Mesothelial cell of epicardium (in vitro differentiated cells): ENCODE results near the gene ELOVL2. TPM values are rescaled to one million over a fixed set of nuclear protein-coding genes. Genes with fewer than 3 reads are reported as not detected.
"Not testable (repeated sequence)": the region's sequence is repeated elsewhere in the genome, so short reads cannot be mapped to it uniquely, and the experiment has no call there.

Source experiments
- DNase-seq, 2 experiments: peaks; one replicate each; pipeline ENCODE4 v3.0.0; 2021; ENCODE audit warnings: low spot score in 2 of 2; ENCODE audit not compliant: unreplicated experiment in 2 of 2
- H3K27ac Mint-ChIP-seq: 2 replicates; pipeline ENCODE4 v1.8.0; 2021; ENCODE audit warnings: mixed read lengths
- H3K27me3 Mint-ChIP-seq: 2 replicates; pipeline ENCODE4 v1.8.0; 2021; ENCODE audit warnings: low read depth, mixed read lengths
- H3K36me3 Mint-ChIP-seq: 2 replicates; pipeline ENCODE4 v1.8.0; 2021; ENCODE audit warnings: mixed read lengths
- H3K4me1 Mint-ChIP-seq: 2 replicates; pipeline ENCODE4 v1.8.0; 2021; ENCODE audit warnings: mixed read lengths
- H3K4me3 Mint-ChIP-seq: 2 replicates; pipeline ENCODE4 v1.8.0; 2021; ENCODE audit warnings: mild to moderate bottlenecking, moderate library complexity, mixed read lengths
- H3K9me3 Mint-ChIP-seq: 2 replicates; pipeline ENCODE4 v1.8.0; 2021; ENCODE audit warnings: mixed read lengths
- CTCF ChIP-seq: fragments of 200-600 bp; sonication (generic); IDR thresholded peaks from one replicate; pipeline ENCODE4 v1.5.0; 2021; ENCODE audit warnings: antibody characterized with exemption; ENCODE audit not compliant: unreplicated experiment
- total RNA-seq: library from RNA; stranded (reverse); gene quantifications from 3 replicates; pipeline ENCODE4 v1.2.1, GENCODE V29; 2021

ELOVL2 gene
- 1.6 to 1.8 TPM (median 1.6 TPM) in 3 replicates for total RNA-seq

GRCh38 chr6:11043961-11044711, at the start of gene ELOVL2:
Gene ELOVL2 (minus strand): TSS chr6:11044305. CDS start chr6:11044230, 75 bp downstream.
- H3K36me3 Mint-ChIP-seq, result no peaks in the 10 kb centered on the region
- H3K27me3 Mint-ChIP-seq, result peaks cover 54% of the 10 kb centered on the region
- peak; percentile 69 for TF ChIP-seq CTCF
- no peak within 1 kb of the TSS for H3K27ac Mint-ChIP-seq
- peak within 1 kb of the TSS; percentile 79 for H3K4me3 Mint-ChIP-seq
- DNase-seq, result peak; percentile 61 to 73
- peaks cover 17% of the 10 kb centered on the region for H3K4me1 Mint-ChIP-seq
- no peaks in the 10 kb centered on the region for H3K9me3 Mint-ChIP-seq

GRCh38 chr6:11093376-11093625, 49.2 kb upstream of the ELOVL2 start:
- Mint-ChIP-seq H3K27me3 (no peaks in the 10 kb centered on the region), H3K27ac (peak overlapping the region; percentile 96), H3K36me3 (peaks cover 3% of the 10 kb centered on the region), H3K4me3 (peak overlapping the region; percentile 89), H3K4me1 (peaks cover 27% of the 10 kb centered on the region), H3K9me3 (no peaks in the 10 kb centered on the region)
- DNase-seq, result no peak
- no peak for TF ChIP-seq CTCF

GRCh38 chr6:11092668-11093375, 48.7 kb upstream of the ELOVL2 start:
- TF ChIP-seq CTCF, result no peak
- H3K4me3 Mint-ChIP-seq, result peak overlapping the region; percentile 89
- peaks cover 27% of the 10 kb centered on the region for H3K4me1 Mint-ChIP-seq
- H3K27me3 Mint-ChIP-seq, result no peaks in the 10 kb centered on the region
- H3K9me3 Mint-ChIP-seq, result no peaks in the 10 kb centered on the region
- H3K27ac Mint-ChIP-seq, result peak overlapping the region; percentile 96
- H3K36me3 Mint-ChIP-seq, result peaks cover 3% of the 10 kb centered on the region
- DNase-seq, result no peak

- H3K4me1 Mint-ChIP-seq, result peaks cover 24% of the 10 kb centered on the region
- DNase-seq, H3K36me3 Mint-ChIP-seq, H3K9me3 Mint-ChIP-seq, H3K4me3 Mint-ChIP-seq, H3K27ac Mint-ChIP-seq, H3K27me3 Mint-ChIP-seq: not testable (repeated sequence)
Measured at GRCh38 chr6:11091141-11091540, 47.0 kb upstream of the ELOVL2 start.

- Mint-ChIP-seq H3K9me3 (no peaks in the 10 kb centered on the region), H3K36me3 (no peaks in the 10 kb centered on the region), H3K27me3 (no peaks in the 10 kb centered on the region), H3K27ac (no peak overlapping the region), H3K4me3 (no peak overlapping the region), H3K4me1 (peaks cover 11% of the 10 kb centered on the region)
- DNase-seq, result no peak
- TF ChIP-seq CTCF, result no peak
Measured at GRCh38 chr6:11089695-11090094, 45.6 kb upstream of the ELOVL2 start.

GRCh38 chr6:11087141-11087812, 43.2 kb upstream of the ELOVL2 start:
- not testable (repeated sequence) for H3K27ac Mint-ChIP-seq, H3K27me3 Mint-ChIP-seq, H3K36me3 Mint-ChIP-seq, DNase-seq, H3K4me1 Mint-ChIP-seq, H3K9me3 Mint-ChIP-seq, H3K4me3 Mint-ChIP-seq
